ENCODE data around the gene AP1B1.
"Not testable (repeated sequence)": the region's sequence is repeated elsewhere in the genome, so short reads cannot be mapped to it uniquely, and the experiment has no call there.

AP1B1 gene

GRCh38 chr22:29388759-29389090 lies 355 bp upstream of the AP1B1 start:
- no peak for DNase-seq (ENCODE audit: low read depth in 2 of 3, low spot score in 1 of 3)

- DNase-seq (ENCODE audit: low read depth in 2 of 3, low spot score in 1 of 3), result no peak
These were observed 1.7 kb downstream of the AP1B1 start for GRCh38 chr22:29386708-29387107.

GRCh38 chr22:29385748-29386147 lies 2.6 kb downstream of the AP1B1 start:
- DNase-seq (ENCODE audit: low read depth in 2 of 3, low spot score in 1 of 3), result no peak

GRCh38 chr22:29385151-29385704 lies 3.1 kb downstream of the AP1B1 start:
- no peak for DNase-seq (ENCODE audit: low read depth in 2 of 3, low spot score in 1 of 3)

GRCh38 chr22:29383740-29384139 lies 4.6 kb downstream of the AP1B1 start:
- no peak for DNase-seq (ENCODE audit: low read depth in 2 of 3, low spot score in 1 of 3)

- DNase-seq (ENCODE audit: low read depth in 2 of 3, low spot score in 1 of 3), result no peak
These were observed 5.6 kb downstream of the AP1B1 start for GRCh38 chr22:29382580-29383302.

GRCh38 chr22:29380856-29381255 lies 7.5 kb downstream of the AP1B1 start:
- DNase-seq (ENCODE audit: low read depth in 2 of 3, low spot score in 1 of 3), result no peak

GRCh38 chr22:29380032-29380781 lies 8.2 kb downstream of the AP1B1 start:
- no peak for DNase-seq (ENCODE audit: low read depth in 2 of 3, low spot score in 1 of 3)

GRCh38 chr22:29379258-29379657 lies 9.1 kb downstream of the AP1B1 start:
- DNase-seq (ENCODE audit: low read depth in 2 of 3, low spot score in 1 of 3), result no peak

GRCh38 chr22:29377979-29378378 lies 10.4 kb downstream of the AP1B1 start:
- no peak for DNase-seq (ENCODE audit: low read depth in 2 of 3, low spot score in 1 of 3)

GRCh38 chr22:29376705-29377104 lies 11.7 kb downstream of the AP1B1 start:
- not testable (repeated sequence) for DNase-seq (ENCODE audit: low read depth in 2 of 3, low spot score in 1 of 3)

GRCh38 chr22:29375398-29376076 lies 12.8 kb downstream of the AP1B1 start:
- no peak for DNase-seq (ENCODE audit: low read depth in 2 of 3, low spot score in 1 of 3)

- DNase-seq (ENCODE audit: low read depth in 2 of 3, low spot score in 1 of 3), result not testable (repeated sequence)
These were observed 13.6 kb downstream of the AP1B1 start for GRCh38 chr22:29374806-29375205.

GRCh38 chr22:29374401-29374800 lies 14.0 kb downstream of the AP1B1 start:
- no peak for DNase-seq (ENCODE audit: low read depth in 2 of 3, low spot score in 1 of 3)

GRCh38 chr22:29370537-29370936 lies 17.8 kb downstream of the AP1B1 start:
- no peak for DNase-seq (ENCODE audit: low read depth in 2 of 3, low spot score in 1 of 3)

GRCh38 chr22:29369460-29369859 lies 18.9 kb downstream of the AP1B1 start:
- no peak for DNase-seq (ENCODE audit: low read depth in 2 of 3, low spot score in 1 of 3)

- DNase-seq (ENCODE audit: low read depth in 2 of 3, low spot score in 1 of 3), result no peak
These were observed 28.9 kb downstream of the AP1B1 start for GRCh38 chr22:29359469-29359868.

GRCh38 chr22:29357193-29357890 lies 31.0 kb downstream of the AP1B1 start:
- DNase-seq (ENCODE audit: low read depth in 2 of 3, low spot score in 1 of 3), result not testable (repeated sequence)

- DNase-seq (ENCODE audit: low read depth in 2 of 3, low spot score in 1 of 3), result no peak
These were observed 34.5 kb downstream of the AP1B1 start for GRCh38 chr22:29353860-29354259.

- DNase-seq (ENCODE audit: low read depth in 2 of 3, low spot score in 1 of 3), result no peak
These were observed 35.1 kb downstream of the AP1B1 start for GRCh38 chr22:29353286-29353685.

GRCh38 chr22:29352778-29353177 lies 35.6 kb downstream of the AP1B1 start:
- no peak for DNase-seq (ENCODE audit: low read depth in 2 of 3, low spot score in 1 of 3)
